ENCODE results near the gene THOC5.

- TF ChIP-seq ZNF8 (CRISPR knock-in tag; IDR thresholded peaks at IDR 0.05): no peak
- TF ChIP-seq ZFP30 (CRISPR knock-in tag; IDR thresholded peaks at IDR 0.05): no peak
- TF ChIP-seq ARNTL (CRISPR knock-in tag; IDR thresholded peaks at IDR 0.05; ENCODE audit: borderline replicate concordance, low read depth): no peak
Observed at GRCh38 chr22:29509298-29509697, 44.3 kb downstream of the THOC5 start.
